Measurements from ENCODE around the gene LRRC18. TPM values are rescaled to one million over a fixed set of nuclear protein-coding genes. Genes with fewer than 3 reads are reported as not detected.

LRRC18 gene
- total RNA-seq (not detected in 2 replicates), polyA plus RNA-seq (not detected in 2 replicates)

GRCh38 chr10:48939790-48940325 is at the start of gene LRRC18:
Gene LRRC18 (minus strand): TSS chr10:48939840. CDS start chr10:48914155, 25,685 bp downstream.
- no peak within 1 kb of the TSS for H3K4me3 ChIP-seq
- H3K9me3 ChIP-seq (ENCODE audit: low read depth): no peaks in the 10 kb centered on the region
- H3K27me3 ChIP-seq: no peaks in the 10 kb centered on the region
- no peak within 1 kb of the TSS for H3K27ac ChIP-seq
- H3K36me3 ChIP-seq: no peaks in the 10 kb centered on the region
- DNase-seq (ENCODE audit: low read depth in 1 of 2, low spot score in 1 of 2): no peak
- H3K4me1 ChIP-seq (ENCODE audit: low read depth): no peaks in the 10 kb centered on the region
- TF ChIP-seq CTCF (IDR thresholded peaks at IDR 0.05; ENCODE audit: low read depth, low read length): no peak

- H3K27ac ChIP-seq: no peak overlapping the region
- DNase-seq (ENCODE audit: low read depth in 1 of 2, low spot score in 1 of 2): no peak
- H3K4me3 ChIP-seq: no peak overlapping the region
- H3K27me3 ChIP-seq: no peaks in the 10 kb centered on the region
- H3K4me1 ChIP-seq (ENCODE audit: low read depth): no peaks in the 10 kb centered on the region
- TF ChIP-seq CTCF (IDR thresholded peaks at IDR 0.05; ENCODE audit: low read depth, low read length): no peak
- H3K9me3 ChIP-seq (ENCODE audit: low read depth): no peaks in the 10 kb centered on the region
- no peaks in the 10 kb centered on the region for H3K36me3 ChIP-seq
Measured at GRCh38 chr10:48985621-48986158, 46.0 kb upstream of the LRRC18 start.

- no peaks in the 10 kb centered on the region for H3K9me3 ChIP-seq (ENCODE audit: low read depth)
- TF ChIP-seq CTCF (IDR thresholded peaks at IDR 0.05; ENCODE audit: low read depth, low read length): no peak
- no peaks in the 10 kb centered on the region for H3K4me1 ChIP-seq (ENCODE audit: low read depth)
- H3K27ac ChIP-seq: no peak overlapping the region
- H3K4me3 ChIP-seq: no peak overlapping the region
- no peaks in the 10 kb centered on the region for H3K36me3 ChIP-seq
- H3K27me3 ChIP-seq: peaks cover 3% of the 10 kb centered on the region
- no peak for DNase-seq (ENCODE audit: low read depth in 1 of 2, low spot score in 1 of 2)
Measured at GRCh38 chr10:48983648-48984351, 44.2 kb upstream of the LRRC18 start.

GRCh38 chr10:48982584-48982983 is 42.9 kb upstream of the LRRC18 start:
- no peak for TF ChIP-seq CTCF (IDR thresholded peaks at IDR 0.05; ENCODE audit: low read depth, low read length)
- H3K36me3 ChIP-seq: no peaks in the 10 kb centered on the region
- H3K4me3 ChIP-seq: no peak overlapping the region
- DNase-seq (ENCODE audit: low read depth in 1 of 2, low spot score in 1 of 2): no peak
- H3K4me1 ChIP-seq (ENCODE audit: low read depth): no peaks in the 10 kb centered on the region
- no peak overlapping the region for H3K27ac ChIP-seq
- H3K27me3 ChIP-seq: peaks cover 3% of the 10 kb centered on the region
- H3K9me3 ChIP-seq (ENCODE audit: low read depth): no peaks in the 10 kb centered on the region

GRCh38 chr10:48981310-48981907 is 41.8 kb upstream of the LRRC18 start:
- peaks cover 3% of the 10 kb centered on the region for H3K27me3 ChIP-seq
- no peak overlapping the region for H3K4me3 ChIP-seq
- DNase-seq (ENCODE audit: low read depth in 1 of 2, low spot score in 1 of 2): peak; percentile 53 to 85
- no peaks in the 10 kb centered on the region for H3K9me3 ChIP-seq (ENCODE audit: low read depth)
- peak; percentile 86 for TF ChIP-seq CTCF (IDR thresholded peaks at IDR 0.05; ENCODE audit: low read depth, low read length)
- no peak overlapping the region for H3K27ac ChIP-seq
- no peaks in the 10 kb centered on the region for H3K4me1 ChIP-seq (ENCODE audit: low read depth)
- no peaks in the 10 kb centered on the region for H3K36me3 ChIP-seq

Measured in cardiac muscle cell (in vitro differentiated cells and primary cell).